ENCODE data around the gene PDXP.
A peak's percentile ranks its signal among the peaks of the same experiment; 100 is the strongest.

Gene PDXP

DNA sequence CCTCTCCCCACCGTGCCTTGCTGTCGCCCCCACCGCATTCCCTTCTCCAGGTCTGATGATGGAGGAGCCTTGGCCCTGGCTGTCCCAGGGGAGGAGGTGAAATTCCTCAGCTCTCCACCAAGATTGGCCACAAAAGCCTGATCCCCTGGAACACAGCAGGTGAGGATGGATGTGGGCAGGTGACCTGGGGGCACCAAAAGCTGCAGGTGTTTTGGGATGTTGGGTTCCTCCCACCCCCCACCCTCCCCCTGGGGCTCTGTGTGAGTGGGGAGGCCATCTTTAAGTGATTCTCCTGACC, 39.0 kb downstream of the PDXP start:
- WGBS = 20% methylated on average over 1 of the region's 3 CpGs
- no peak overlapping the region for H4K8ac ChIP-seq (ENCODE audit: low read length)

DNA sequence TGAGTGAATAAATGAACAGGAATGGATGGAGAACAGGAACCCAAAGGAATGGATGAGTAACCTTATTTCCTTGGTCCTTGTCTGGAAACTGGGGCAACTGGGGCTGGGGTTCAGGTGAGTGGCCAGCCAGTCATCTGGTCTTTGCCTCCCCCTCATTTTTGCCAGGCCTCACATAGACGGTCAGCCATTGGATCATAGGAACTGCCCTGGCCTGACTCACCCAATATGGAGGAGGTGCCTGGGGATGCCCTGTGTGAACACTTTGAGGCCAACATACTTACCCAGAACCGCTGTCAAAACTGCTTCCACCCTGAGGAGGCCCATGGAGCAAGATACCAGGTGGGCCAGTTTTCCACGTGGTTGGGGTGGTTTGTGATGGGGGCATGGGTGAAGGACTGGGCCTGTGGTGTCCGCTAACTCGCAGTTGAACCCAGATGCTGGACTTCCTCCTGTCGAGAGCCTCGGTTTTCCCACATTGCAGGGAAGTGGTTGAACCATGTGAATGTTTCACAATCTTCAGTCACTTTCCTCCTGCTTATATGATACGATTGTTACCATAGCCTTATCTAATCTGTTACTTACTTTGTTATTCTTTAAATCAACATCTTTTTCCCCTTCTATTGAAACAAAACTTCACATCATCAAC, 42.7 kb downstream of the PDXP start:
- Histone ChIP-seq H3K18ac (ENCODE audit: low read depth in 1 of 2, low read length in 2 of 2) (no peak overlapping the region), H3K23ac (ENCODE audit: low read length in 2 of 2) (no peak overlapping the region), H3K27ac (ENCODE audit: low read length, poor library complexity, severe bottlenecking) (no peak overlapping the region), H3K9ac (ENCODE audit: low read length) (no peak overlapping the region), H4K8ac (ENCODE audit: low read length) (peak overlapping the region; percentile 14), H2AFZ (ENCODE audit: low read depth, low read length) (no peak overlapping the region), H4K91ac (ENCODE audit: low read length) (no peak overlapping the region), H3K4me1 (ENCODE audit: control insufficient read depth, insufficient read depth, low read depth, low read length) (peaks cover 7% of the 10 kb centered on the region), H3K79me1 (replicated peaks; ENCODE audit: low read length, poor library complexity, severe bottlenecking) (no peaks in the 10 kb centered on the region), H2BK120ac (ENCODE audit: low read depth, low read length) (no peak overlapping the region), H3K4ac (ENCODE audit: low read depth in 1 of 2, low read length in 2 of 2) (no peak overlapping the region), H2AK5ac (ENCODE audit: low read length, severe bottlenecking) (no peak overlapping the region), H2BK15ac (ENCODE audit: low read depth, poor library complexity, severe bottlenecking) (no peak overlapping the region), H3K27me3 (ENCODE audit: control insufficient read depth in 1 of 2, insufficient read depth in 1 of 2, low read length in 2 of 2) (no peaks in the 10 kb centered on the region), H2BK5ac (ENCODE audit: low read depth, low read length, poor library complexity, severe bottlenecking) (no peak overlapping the region), H2BK12ac (ENCODE audit: low read length in 2 of 2) (no peak overlapping the region), H3K36me3 (ENCODE audit: control insufficient read depth in 1 of 2, insufficient read depth in 2 of 2, low read depth in 1 of 2, low read length in 2 of 2) (peaks cover 0 to 3% of the 10 kb centered on the region in 2 experiments), H3K4me3 (ENCODE audit: insufficient read depth in 1 of 2, low read depth in 1 of 2, low read length in 2 of 2) (no peak overlapping the region), H3K4me2 (ENCODE audit: low read length, poor library complexity, severe bottlenecking) (no peak overlapping the region), H3K14ac (ENCODE audit: low read length in 2 of 2) (peak overlapping the region in 1 of 2 experiments; percentile 68), H3K9me3 (ENCODE audit: control insufficient read depth, low read length) (no peaks in the 10 kb centered on the region)
- DNase-seq = no peak
- 92% methylated on average over 8 of the region's 8 CpGs for WGBS

More for the DNA sequence above, 39.0 kb downstream of the PDXP start:
- Histone ChIP-seq H2BK120ac (ENCODE audit: low read depth, low read length) (no peak overlapping the region), H3K4me2 (ENCODE audit: low read length, poor library complexity, severe bottlenecking) (peak overlapping the region; percentile 73), H3K9ac (ENCODE audit: low read length) (no peak overlapping the region), H3K4me1 (ENCODE audit: control insufficient read depth, insufficient read depth, low read depth, low read length) (peaks cover 9% of the 10 kb centered on the region), H3K79me1 (replicated peaks; ENCODE audit: low read length, poor library complexity, severe bottlenecking) (no peaks in the 10 kb centered on the region), H3K23ac (ENCODE audit: low read length in 2 of 2) (no peak overlapping the region), H3K18ac (ENCODE audit: low read depth in 1 of 2, low read length in 2 of 2) (no peak overlapping the region), H2AFZ (ENCODE audit: low read depth, low read length) (peak overlapping the region; percentile 62), H2BK12ac (ENCODE audit: low read length in 2 of 2) (peak overlapping the region; percentile 18 to 57), H3K4me3 (ENCODE audit: insufficient read depth in 1 of 2, low read depth in 1 of 2, low read length in 2 of 2) (no peak overlapping the region), H2BK15ac (ENCODE audit: low read depth, poor library complexity, severe bottlenecking) (no peak overlapping the region), H3K27ac (ENCODE audit: low read length, poor library complexity, severe bottlenecking) (no peak overlapping the region), H3K4ac (ENCODE audit: low read depth in 1 of 2, low read length in 2 of 2) (no peak overlapping the region), H3K27me3 (ENCODE audit: control insufficient read depth in 1 of 2, insufficient read depth in 1 of 2, low read length in 2 of 2) (no peaks in the 10 kb centered on the region), H3K14ac (ENCODE audit: low read length in 2 of 2) (no peak overlapping the region), H2AK5ac (ENCODE audit: low read length, severe bottlenecking) (no peak overlapping the region), H3K9me3 (ENCODE audit: control insufficient read depth, low read length) (no peaks in the 10 kb centered on the region), H3K36me3 (ENCODE audit: control insufficient read depth in 1 of 2, insufficient read depth in 2 of 2, low read depth in 1 of 2, low read length in 2 of 2) (peaks cover 16 to 21% of the 10 kb centered on the region in 2 experiments), H4K91ac (ENCODE audit: low read length) (peak overlapping the region; percentile 9), H2BK5ac (ENCODE audit: low read depth, low read length, poor library complexity, severe bottlenecking) (no peak overlapping the region)
- DNase-seq = no peak

GRCh38 chr22:37703906-37704305, 45.4 kb downstream of the PDXP start:
- Histone ChIP-seq H3K4me1 (ENCODE audit: control insufficient read depth, insufficient read depth, low read depth, low read length) (no peaks in the 10 kb centered on the region), H3K4me2 (ENCODE audit: low read length, poor library complexity, severe bottlenecking) (no peak overlapping the region), H4K91ac (ENCODE audit: low read length) (no peak overlapping the region), H3K4me3 (ENCODE audit: insufficient read depth in 1 of 2, low read depth in 1 of 2, low read length in 2 of 2) (no peak overlapping the region), H3K9ac (ENCODE audit: low read length) (no peak overlapping the region), H2BK15ac (ENCODE audit: low read depth, poor library complexity, severe bottlenecking) (no peak overlapping the region), H3K79me1 (replicated peaks; ENCODE audit: low read length, poor library complexity, severe bottlenecking) (no peaks in the 10 kb centered on the region), H3K4ac (ENCODE audit: low read depth in 1 of 2, low read length in 2 of 2) (no peak overlapping the region), H2BK5ac (ENCODE audit: low read depth, low read length, poor library complexity, severe bottlenecking) (no peak overlapping the region), H3K36me3 (ENCODE audit: control insufficient read depth in 1 of 2, insufficient read depth in 2 of 2, low read depth in 1 of 2, low read length in 2 of 2) (peaks cover 0 to 7% of the 10 kb centered on the region in 2 experiments), H3K27me3 (ENCODE audit: control insufficient read depth in 1 of 2, insufficient read depth in 1 of 2, low read length in 2 of 2) (no peaks in the 10 kb centered on the region), H4K8ac (ENCODE audit: low read length) (no peak overlapping the region), H3K18ac (ENCODE audit: low read depth in 1 of 2, low read length in 2 of 2) (no peak overlapping the region), H2AFZ (ENCODE audit: low read depth, low read length) (no peak overlapping the region), H3K14ac (ENCODE audit: low read length in 2 of 2) (no peak overlapping the region), H3K9me3 (ENCODE audit: control insufficient read depth, low read length) (no peaks in the 10 kb centered on the region), H3K23ac (ENCODE audit: low read length in 2 of 2) (no peak overlapping the region), H2BK12ac (ENCODE audit: low read length in 2 of 2) (no peak overlapping the region), H2AK5ac (ENCODE audit: low read length, severe bottlenecking) (no peak overlapping the region), H3K27ac (ENCODE audit: low read length, poor library complexity, severe bottlenecking) (no peak overlapping the region), H2BK120ac (ENCODE audit: low read depth, low read length) (no peak overlapping the region)
- DNase-seq = no peak
- WGBS = 79% methylated on average over 7 of the region's 7 CpGs

DNA sequence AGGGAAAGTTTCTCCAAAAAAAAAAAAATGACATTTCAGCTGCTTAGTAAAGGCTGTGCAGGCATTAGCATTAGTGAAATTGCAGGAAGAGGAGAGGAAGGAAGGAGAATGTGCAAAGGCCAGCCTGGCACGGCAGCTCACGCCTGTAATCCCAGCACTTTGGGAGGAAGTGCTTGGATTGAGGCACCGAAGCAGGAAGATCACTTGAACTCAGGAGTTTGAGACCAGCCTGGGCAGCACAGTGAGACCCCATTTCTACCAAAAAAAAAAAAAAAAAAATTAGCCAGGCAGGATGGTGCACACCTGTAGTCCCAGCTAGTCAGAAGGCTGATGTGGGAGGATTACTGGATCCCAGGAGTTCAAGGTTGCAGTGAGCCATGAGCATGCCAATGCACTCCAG, 46.1 kb downstream of the PDXP start:
- no peak overlapping the region for H3K4me2 ChIP-seq (ENCODE audit: low read length, poor library complexity, severe bottlenecking)
- no peak overlapping the region for H4K8ac ChIP-seq (ENCODE audit: low read length)

More for the DNA sequence above, 46.1 kb downstream of the PDXP start:
- H2BK12ac ChIP-seq (ENCODE audit: low read length in 2 of 2) = no peak overlapping the region
- H3K23ac ChIP-seq (ENCODE audit: low read length in 2 of 2) = no peak overlapping the region
- H3K9me3 ChIP-seq (ENCODE audit: control insufficient read depth, low read length) = no peaks in the 10 kb centered on the region
- no peak overlapping the region for H3K14ac ChIP-seq (ENCODE audit: low read length in 2 of 2)
- no peak overlapping the region for H2BK120ac ChIP-seq (ENCODE audit: low read depth, low read length)
- H3K4ac ChIP-seq (ENCODE audit: low read depth in 1 of 2, low read length in 2 of 2) = no peak overlapping the region
- no peak overlapping the region for H2AK5ac ChIP-seq (ENCODE audit: low read length, severe bottlenecking)
- no peak overlapping the region for H3K27ac ChIP-seq (ENCODE audit: low read length, poor library complexity, severe bottlenecking)
- no peak overlapping the region for H2BK5ac ChIP-seq (ENCODE audit: low read depth, low read length, poor library complexity, severe bottlenecking)
- peaks cover 0 to 9% of the 10 kb centered on the region in 2 experiments for H3K36me3 ChIP-seq (ENCODE audit: control insufficient read depth in 1 of 2, insufficient read depth in 2 of 2, low read depth in 1 of 2, low read length in 2 of 2)
- no peak overlapping the region for H2AFZ ChIP-seq (ENCODE audit: low read depth, low read length)
- 100% methylated on average over 2 of the region's 3 CpGs for WGBS
- no peaks in the 10 kb centered on the region for H3K79me1 ChIP-seq (replicated peaks; ENCODE audit: low read length, poor library complexity, severe bottlenecking)
- H3K18ac ChIP-seq (ENCODE audit: low read depth in 1 of 2, low read length in 2 of 2) = no peak overlapping the region
- DNase-seq = no peak
- no peak overlapping the region for H3K9ac ChIP-seq (ENCODE audit: low read length)
- H2BK15ac ChIP-seq (ENCODE audit: low read depth, poor library complexity, severe bottlenecking) = no peak overlapping the region
- no peak overlapping the region for H3K4me3 ChIP-seq (ENCODE audit: insufficient read depth in 1 of 2, low read depth in 1 of 2, low read length in 2 of 2)
- no peaks in the 10 kb centered on the region for H3K4me1 ChIP-seq (ENCODE audit: control insufficient read depth, insufficient read depth, low read depth, low read length)
- no peaks in the 10 kb centered on the region for H3K27me3 ChIP-seq (ENCODE audit: control insufficient read depth in 1 of 2, insufficient read depth in 1 of 2, low read length in 2 of 2)
- H4K91ac ChIP-seq (ENCODE audit: low read length) = no peak overlapping the region
